GM18505 (cell line): ENCODE measurements around the gene TMEFF2.

Experiments
- ATAC-seq: cut with Tn5 transposase; IDR thresholded peaks from one replicate; pipeline ENCODE4 v1.9.1; 2021; ENCODE audit not compliant: unreplicated experiment
- POLR2A ChIP-seq: IDR thresholded peaks from 4 replicates; pipeline ENCODE4 v1.6.1; 2011; ENCODE audit warnings: borderline replicate concordance; ENCODE audit not compliant: insufficient read depth, insufficient read length; ENCODE audit errors: extremely low read depth

The TMEFF2 gene

GRCh38 chr2:192073878-192074277 lies 120.9 kb downstream of the TMEFF2 start:
- TF ChIP-seq POLR2A, result no peak
- ATAC-seq, result no peak

GRCh38 chr2:192072778-192073177 lies 122.0 kb downstream of the TMEFF2 start:
- no peak for TF ChIP-seq POLR2A
- no peak for ATAC-seq

GRCh38 chr2:192072261-192072660 lies 122.5 kb downstream of the TMEFF2 start:
- no peak for TF ChIP-seq POLR2A
- no peak for ATAC-seq

- no peak for ATAC-seq
- no peak for TF ChIP-seq POLR2A
Observed at GRCh38 chr2:192070099-192070498, 124.6 kb downstream of the TMEFF2 start.

- TF ChIP-seq POLR2A, result no peak
- no peak for ATAC-seq
Observed at GRCh38 chr2:192069417-192069816, 125.3 kb downstream of the TMEFF2 start.

- no peak for ATAC-seq
- TF ChIP-seq POLR2A, result no peak
Observed at GRCh38 chr2:192068966-192069365, 125.8 kb downstream of the TMEFF2 start.

- no peak for TF ChIP-seq POLR2A
- no peak for ATAC-seq
Observed at GRCh38 chr2:192067631-192068030, 127.1 kb downstream of the TMEFF2 start.

- ATAC-seq, result no peak
- TF ChIP-seq POLR2A, result no peak
Observed at GRCh38 chr2:192064459-192064858, 130.3 kb downstream of the TMEFF2 start.

- TF ChIP-seq POLR2A, result no peak
Observed at GRCh38 chr2:192060161-192060560, 134.6 kb downstream of the TMEFF2 start.

GRCh38 chr2:192059266-192059665 lies 135.5 kb downstream of the TMEFF2 start:
- TF ChIP-seq POLR2A, result no peak
- ATAC-seq, result no peak

More at GRCh38 chr2:192060161-192060560, 134.6 kb downstream of the TMEFF2 start:
- no peak for ATAC-seq

GRCh38 chr2:192053921-192054320 lies 140.8 kb downstream of the TMEFF2 start:
- TF ChIP-seq POLR2A, result no peak
- ATAC-seq, result no peak

GRCh38 chr2:192051533-192051932 lies 143.2 kb downstream of the TMEFF2 start:
- ATAC-seq, result no peak
- TF ChIP-seq POLR2A, result no peak

GRCh38 chr2:192049362-192049761 lies 145.4 kb downstream of the TMEFF2 start:
- TF ChIP-seq POLR2A, result no peak
- ATAC-seq, result no peak

GRCh38 chr2:192047315-192048107 lies 147.2 kb downstream of the TMEFF2 start:
- TF ChIP-seq POLR2A, result no peak
- ATAC-seq, result no peak

GRCh38 chr2:192044496-192044895 lies 150.2 kb downstream of the TMEFF2 start:
- TF ChIP-seq POLR2A, result no peak
- no peak for ATAC-seq

- no peak for TF ChIP-seq POLR2A
- ATAC-seq, result no peak
Observed at GRCh38 chr2:192043216-192043870, 151.4 kb downstream of the TMEFF2 start.
